HCT116 (cell line): Measurements from ENCODE around the gene VLDLR.

Source experiments
- EZH2 ChIP-seq: fragments of 200-600 bp; sonication (generic); IDR thresholded peaks from 2 replicates; pipeline ENCODE4 v1.6.1; 2017; ENCODE audit warnings: antibody characterized with exemption, mixed run types
- EZH2phosphoT487 ChIP-seq: fragments of 200-600 bp; IDR thresholded peaks from 2 replicates; pipeline ENCODE4 v1.6.1; 2018; ENCODE audit warnings: antibody characterized with exemption, borderline replicate concordance
- POLR2A ChIP-seq: IDR thresholded peaks from 2 replicates; pipeline ENCODE4 v1.7.0; 2011; ENCODE audit warnings: borderline replicate concordance; ENCODE audit not compliant: insufficient read depth, insufficient read length; ENCODE audit errors: extremely low read depth
- RAD21 ChIP-seq: IDR thresholded peaks from 2 replicates; pipeline ENCODE4 v1.6.1; 2012; ENCODE audit warnings: low read depth, mild to moderate bottlenecking
- SIN3A ChIP-seq: IDR thresholded peaks from 2 replicates; pipeline ENCODE4 v1.6.1; 2012; ENCODE audit warnings: low read depth
- ZNF274 ChIP-seq: fragments of 200-500 bp; sonication (Bioruptor generic); IDR thresholded peaks from 2 replicates; pipeline ENCODE4 v1.6.1; 2014; ENCODE audit warnings: mild to moderate bottlenecking, low read depth, low read length, inconsistent platforms
- TF ChIP-seq, protein P1 (sequence below), 3 experiments: fragments of 200-600 bp in 1 of 3; sonication (generic) in 1 of 3; IDR thresholded peaks in 2 of 3; conservative IDR thresholded peaks in 1 of 3; 2 replicates each; pipeline ENCODE4 v1.5.1; 2012 to 2017; ENCODE audit warnings: low read depth in 2 of 3, low read length in 2 of 3, antibody characterized with exemption in 1 of 3, borderline replicate concordance in 1 of 3, control low read depth in 1 of 3, mild to moderate bottlenecking in 1 of 3, mixed read lengths in 1 of 3, mixed run types in 1 of 3, moderate library complexity in 1 of 3; ENCODE audit not compliant: insufficient read depth in 1 of 3

DNA sequence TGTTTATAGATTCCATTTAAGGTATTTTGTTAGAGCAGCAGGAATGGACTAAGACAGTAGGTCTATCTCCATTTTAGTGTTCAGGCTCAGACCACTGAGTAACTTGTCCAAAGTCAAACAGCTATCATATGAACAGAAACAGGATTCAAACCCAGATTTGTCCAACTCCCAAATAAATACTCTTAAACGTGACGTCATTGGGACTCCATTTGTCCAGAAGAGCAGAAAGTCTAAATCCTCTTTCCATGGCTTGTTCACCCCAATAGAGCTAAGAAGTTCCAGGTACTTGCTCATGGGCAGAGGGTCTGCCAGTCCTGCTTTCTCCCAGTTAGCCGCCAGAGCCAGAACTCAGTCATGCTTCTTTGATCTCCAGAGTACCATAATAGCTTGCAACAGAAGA, 16.3 kb upstream of the VLDLR start:
- TF ChIP-seq, protein P1, sequence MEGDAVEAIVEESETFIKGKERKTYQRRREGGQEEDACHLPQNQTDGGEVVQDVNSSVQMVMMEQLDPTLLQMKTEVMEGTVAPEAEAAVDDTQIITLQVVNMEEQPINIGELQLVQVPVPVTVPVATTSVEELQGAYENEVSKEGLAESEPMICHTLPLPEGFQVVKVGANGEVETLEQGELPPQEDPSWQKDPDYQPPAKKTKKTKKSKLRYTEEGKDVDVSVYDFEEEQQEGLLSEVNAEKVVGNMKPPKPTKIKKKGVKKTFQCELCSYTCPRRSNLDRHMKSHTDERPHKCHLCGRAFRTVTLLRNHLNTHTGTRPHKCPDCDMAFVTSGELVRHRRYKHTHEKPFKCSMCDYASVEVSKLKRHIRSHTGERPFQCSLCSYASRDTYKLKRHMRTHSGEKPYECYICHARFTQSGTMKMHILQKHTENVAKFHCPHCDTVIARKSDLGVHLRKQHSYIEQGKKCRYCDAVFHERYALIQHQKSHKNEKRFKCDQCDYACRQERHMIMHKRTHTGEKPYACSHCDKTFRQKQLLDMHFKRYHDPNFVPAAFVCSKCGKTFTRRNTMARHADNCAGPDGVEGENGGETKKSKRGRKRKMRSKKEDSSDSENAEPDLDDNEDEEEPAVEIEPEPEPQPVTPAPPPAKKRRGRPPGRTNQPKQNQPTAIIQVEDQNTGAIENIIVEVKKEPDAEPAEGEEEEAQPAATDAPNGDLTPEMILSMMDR (IDR thresholded peaks at IDR 0.05 in 2 of 3, conservative IDR thresholded peaks at IDR 0.05 in 1 of 3; ENCODE audit: borderline replicate concordance in 1 of 3, insufficient read depth in 1 of 3, low read depth in 2 of 3, low read length in 2 of 3), result no peak
- TF ChIP-seq EZH2phosphoT487 (no peak), SIN3A (no peak), ZNF274 (no peak), RAD21 (no peak), EZH2 (no peak), POLR2A (no peak)
